Mesendoderm (in vitro differentiated cells): ENCODE data around the gene BTG1.

ENCODE experiments used
- DNase-seq: peaks from one replicate; pipeline ENCODE4 v3.0.0; 2013
- H2AK5ac ChIP-seq: 2 replicates; pipeline ENCODE4 v1.6.1; 2013; ENCODE audit warnings: low read length, inconsistent platforms
- H2BK120ac ChIP-seq: 2 replicates; pipeline ENCODE4 v1.6.1; 2013; ENCODE audit warnings: low read depth, mild to moderate bottlenecking, low read length, moderate library complexity, mixed read lengths
- H2BK15ac ChIP-seq: replicated peaks from 2 replicates; pipeline ENCODE4 v1.6.1; 2013; ENCODE audit warnings: low read depth, mild to moderate bottlenecking, moderate library complexity
- H2BK5ac ChIP-seq: 2 replicates; pipeline ENCODE4 v1.6.1; 2013; ENCODE audit warnings: low read length, inconsistent platforms
- H3K18ac ChIP-seq: 2 replicates; pipeline ENCODE4 v1.6.1; 2013; ENCODE audit warnings: mild to moderate bottlenecking, low read length, mixed read lengths
- H3K23ac ChIP-seq: one replicate; pipeline ENCODE4 v1.6.1; 2013; ENCODE audit warnings: low read length
- H3K27ac ChIP-seq: 2 replicates; pipeline ENCODE4 v1.5.1; 2013; ENCODE audit warnings: low read depth, mild to moderate bottlenecking, inconsistent platforms, low read length, moderate library complexity
- H3K27me3 ChIP-seq: 2 replicates; pipeline ENCODE4 v1.6.1; 2013; ENCODE audit warnings: low read length, control low read depth, mild to moderate bottlenecking, inconsistent platforms; ENCODE audit not compliant: insufficient read depth, poor library complexity
- H3K36me3 ChIP-seq: 2 replicates; pipeline ENCODE4 v1.6.1; 2013; ENCODE audit warnings: low read length, inconsistent platforms; ENCODE audit not compliant: control insufficient read depth, insufficient read depth
- H3K4ac ChIP-seq: one replicate; pipeline ENCODE4 v1.6.1; 2013; ENCODE audit warnings: low read depth, mild to moderate bottlenecking, low read length, moderate library complexity
- H3K4me1 ChIP-seq: 2 replicates; pipeline ENCODE4 v1.6.1; 2013; ENCODE audit warnings: low read depth, low read length, inconsistent platforms; ENCODE audit not compliant: control insufficient read depth
- H3K4me2 ChIP-seq: 2 replicates; pipeline ENCODE4 v1.6.1; 2013; ENCODE audit warnings: low read length
- H3K4me3 ChIP-seq: 2 replicates; pipeline ENCODE4 v1.5.1; 2013; ENCODE audit warnings: mild to moderate bottlenecking, low read length
- H3K56ac ChIP-seq: one replicate; pipeline ENCODE4 v1.6.1; 2013; ENCODE audit warnings: low read length
- H3K79me1 ChIP-seq: 2 replicates; pipeline ENCODE4 v1.6.1; 2013; ENCODE audit warnings: low read length, inconsistent platforms
- H3K79me2 ChIP-seq: 2 replicates; pipeline ENCODE4 v1.6.1; 2013; ENCODE audit warnings: mild to moderate bottlenecking, low read length; ENCODE audit not compliant: control insufficient read depth, insufficient read depth
- H3K9ac ChIP-seq: 2 replicates; pipeline ENCODE4 v1.6.1; 2013; ENCODE audit warnings: low read length, inconsistent platforms
- H4K5ac ChIP-seq: one replicate; pipeline ENCODE4 v1.6.1; 2013; ENCODE audit warnings: low read length
- H4K8ac ChIP-seq: one replicate; pipeline ENCODE4 v1.6.1; 2013; ENCODE audit warnings: low read depth, mild to moderate bottlenecking, control low read depth, low read length, moderate library complexity
- WGBS: extraction: QIAGEN DNeasy Blood & Tissue Kit; methylation state at CpG from one replicate; pipeline ENCODE4 v1.1.7; 2013; ENCODE audit warnings: low lambda C conversion rate, missing lambda C conversion rate; ENCODE audit not compliant: insufficient coverage; ENCODE audit errors: extremely low coverage; 5-methylcytosine and 5-hydroxymethylcytosine counted together

Gene BTG1

DNA sequence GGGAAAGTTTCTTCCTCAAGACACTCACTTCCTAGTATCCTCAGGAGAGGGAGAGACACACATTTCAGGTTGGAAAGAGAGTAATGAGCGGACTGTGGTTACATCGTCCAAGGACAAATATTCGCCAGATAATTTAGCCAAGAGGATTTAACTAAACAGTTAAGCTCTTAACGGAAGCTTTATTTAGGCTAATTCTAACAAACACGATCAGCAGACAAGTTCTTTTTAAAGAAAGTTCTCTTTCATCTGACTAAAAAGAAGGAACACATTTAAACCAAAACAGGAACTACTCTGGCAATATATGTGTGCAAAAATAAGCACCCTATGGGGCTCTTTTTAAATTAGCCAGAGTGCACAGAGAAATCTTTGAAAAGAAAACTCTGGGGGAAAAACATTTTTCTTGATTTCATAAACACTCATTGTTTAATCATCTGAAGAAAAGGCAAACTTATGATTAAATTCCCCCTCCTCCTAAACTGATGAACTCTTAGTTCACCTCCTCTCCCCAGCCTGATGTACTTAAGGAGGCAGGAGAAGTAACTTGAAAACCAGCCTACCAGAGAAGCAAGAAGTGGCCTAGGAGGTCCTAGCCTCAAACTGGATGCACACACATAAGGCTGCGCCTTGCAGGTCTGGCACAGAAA, 13.3 kb upstream of the BTG1 start:
- Histone ChIP-seq H3K27ac (no peak overlapping the region), H2BK15ac (no peak overlapping the region), H3K36me3 (no peaks in the 10 kb centered on the region), H3K18ac (no peak overlapping the region), H3K79me2 (no peaks in the 10 kb centered on the region), H2BK5ac (no peak overlapping the region), H3K23ac (no peak overlapping the region), H3K79me1 (no peaks in the 10 kb centered on the region), H2AK5ac (no peak overlapping the region), H3K4me3 (no peak overlapping the region), H3K4ac (no peak overlapping the region), H3K27me3 (no peaks in the 10 kb centered on the region), H4K5ac (no peak overlapping the region), H3K4me1 (no peaks in the 10 kb centered on the region), H3K9ac (no peak overlapping the region), H3K56ac (no peak overlapping the region), H2BK120ac (no peak overlapping the region), H4K8ac (no peak overlapping the region), H3K4me2 (no peak overlapping the region)
- no CpG with 5 or more reads among the region's 6 CpGs for WGBS
- no peak for DNase-seq

DNA sequence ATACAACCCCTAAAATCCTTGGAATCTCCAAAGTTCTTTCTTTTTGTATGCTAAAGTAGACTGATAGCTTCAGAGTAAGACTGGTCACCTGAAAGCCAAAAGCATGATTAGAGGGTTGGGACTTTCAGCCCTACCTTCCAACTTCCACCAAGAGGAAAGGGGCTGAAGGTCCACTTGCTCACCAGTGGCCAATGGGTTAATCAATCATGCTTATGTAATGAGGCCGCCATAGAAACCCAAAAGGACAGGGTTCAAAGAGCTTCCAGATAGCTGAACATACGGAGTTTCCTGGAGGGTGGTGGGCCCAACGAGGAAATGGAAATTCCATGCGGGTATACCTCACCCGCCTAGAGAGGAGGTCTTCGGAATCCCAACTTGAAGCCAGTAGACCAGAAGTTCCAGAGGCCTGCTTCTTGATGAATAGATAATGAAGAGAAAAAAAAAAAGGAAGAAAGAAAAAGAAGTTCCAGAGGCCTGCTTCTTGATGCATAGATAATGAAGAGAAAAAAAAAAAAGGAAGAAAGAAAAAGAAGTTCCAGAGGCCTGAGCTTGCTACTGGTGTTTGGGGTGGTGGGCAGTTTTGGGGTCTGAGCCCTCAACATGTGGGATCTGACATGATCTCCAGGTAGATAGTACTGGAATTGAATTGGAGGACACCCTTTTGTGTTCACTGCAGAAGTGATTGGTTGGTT, 11.2 kb upstream of the BTG1 start:
- Histone ChIP-seq H4K8ac (no peak overlapping the region), H3K27ac (no peak overlapping the region), H2AK5ac (no peak overlapping the region), H3K56ac (no peak overlapping the region), H3K79me2 (no peaks in the 10 kb centered on the region), H2BK120ac (no peak overlapping the region), H3K36me3 (no peaks in the 10 kb centered on the region), H2BK15ac (no peak overlapping the region), H3K23ac (no peak overlapping the region), H3K4me2 (no peak overlapping the region), H3K27me3 (no peaks in the 10 kb centered on the region), H3K4me3 (no peak overlapping the region), H3K18ac (no peak overlapping the region), H3K79me1 (no peaks in the 10 kb centered on the region), H2BK5ac (no peak overlapping the region), H3K9ac (no peak overlapping the region), H3K4ac (no peak overlapping the region), H3K4me1 (no peaks in the 10 kb centered on the region), H4K5ac (no peak overlapping the region)
- no peak for DNase-seq
- WGBS: no CpG with 5 or more reads among the region's 6 CpGs

DNA sequence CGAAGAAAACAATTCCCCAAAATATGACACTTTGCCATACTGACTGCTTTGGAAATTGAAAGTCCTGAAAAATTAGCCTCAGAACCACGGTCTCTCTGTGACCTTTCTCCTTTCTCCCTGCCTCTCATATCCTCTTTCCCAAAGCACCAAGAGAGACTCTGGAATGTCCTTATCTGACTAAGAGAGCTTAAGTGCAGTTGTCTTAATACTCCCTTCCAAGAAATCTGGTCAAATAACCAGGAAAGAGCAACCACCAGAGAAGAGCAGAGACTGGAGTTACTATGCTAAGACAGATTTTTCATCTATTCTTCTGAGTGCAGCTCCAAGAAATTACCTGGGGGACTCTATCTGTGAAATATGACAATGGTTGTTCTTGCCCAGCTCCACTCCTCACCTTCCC, 10.5 kb upstream of the BTG1 start:
- Histone ChIP-seq H3K36me3 (no peaks in the 10 kb centered on the region), H4K5ac (no peak overlapping the region), H4K8ac (no peak overlapping the region), H2BK120ac (no peak overlapping the region), H3K79me2 (no peaks in the 10 kb centered on the region), H3K4ac (no peak overlapping the region), H3K23ac (no peak overlapping the region), H3K4me1 (no peaks in the 10 kb centered on the region), H3K27ac (no peak overlapping the region), H3K4me2 (no peak overlapping the region), H3K18ac (no peak overlapping the region), H2BK5ac (no peak overlapping the region), H3K9ac (no peak overlapping the region), H2BK15ac (no peak overlapping the region), H3K79me1 (no peaks in the 10 kb centered on the region), H3K4me3 (no peak overlapping the region), H3K27me3 (no peaks in the 10 kb centered on the region), H3K56ac (no peak overlapping the region), H2AK5ac (no peak overlapping the region)
- DNase-seq: no peak
- WGBS: no CpG with 5 or more reads among the region's 2 CpGs

DNA sequence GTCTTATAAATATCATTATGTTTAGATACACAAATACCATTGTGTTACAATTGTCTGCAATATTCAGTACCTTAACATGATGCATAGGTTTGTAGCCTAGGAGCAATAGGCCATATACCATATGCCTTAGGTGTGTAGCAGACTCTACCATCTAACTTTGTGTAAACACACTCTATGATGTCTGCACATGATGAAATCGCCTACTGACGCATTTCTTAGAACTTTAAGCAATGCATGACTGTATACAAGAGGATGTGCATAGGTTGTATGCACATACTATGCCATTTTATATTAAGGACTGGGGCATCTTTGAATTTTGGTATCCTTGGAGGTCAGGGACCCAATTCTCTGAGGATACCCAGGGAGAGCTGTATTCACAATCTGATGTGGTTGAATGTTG, 10.1 kb upstream of the BTG1 start:
- no peak for DNase-seq
- no peak overlapping the region for H2AK5ac ChIP-seq
- no peaks in the 10 kb centered on the region for H3K27me3 ChIP-seq
- no peak overlapping the region for H2BK15ac ChIP-seq
- H3K36me3 ChIP-seq: no peaks in the 10 kb centered on the region
- H2BK5ac ChIP-seq: no peak overlapping the region
- H3K4me2 ChIP-seq: no peak overlapping the region
- no peak overlapping the region for H3K9ac ChIP-seq
- no peak overlapping the region for H3K27ac ChIP-seq
- no peak overlapping the region for H2BK120ac ChIP-seq
- no peak overlapping the region for H3K4me3 ChIP-seq
- no peaks in the 10 kb centered on the region for H3K4me1 ChIP-seq
- H4K5ac ChIP-seq: no peak overlapping the region
- no peaks in the 10 kb centered on the region for H3K79me2 ChIP-seq
- no peak overlapping the region for H4K8ac ChIP-seq
- H3K18ac ChIP-seq: no peak overlapping the region
- H3K4ac ChIP-seq: no peak overlapping the region
- H3K79me1 ChIP-seq: no peaks in the 10 kb centered on the region
- no peak overlapping the region for H3K23ac ChIP-seq
- no CpG with 5 or more reads among the region's 2 CpGs for WGBS
- no peak overlapping the region for H3K56ac ChIP-seq

DNA sequence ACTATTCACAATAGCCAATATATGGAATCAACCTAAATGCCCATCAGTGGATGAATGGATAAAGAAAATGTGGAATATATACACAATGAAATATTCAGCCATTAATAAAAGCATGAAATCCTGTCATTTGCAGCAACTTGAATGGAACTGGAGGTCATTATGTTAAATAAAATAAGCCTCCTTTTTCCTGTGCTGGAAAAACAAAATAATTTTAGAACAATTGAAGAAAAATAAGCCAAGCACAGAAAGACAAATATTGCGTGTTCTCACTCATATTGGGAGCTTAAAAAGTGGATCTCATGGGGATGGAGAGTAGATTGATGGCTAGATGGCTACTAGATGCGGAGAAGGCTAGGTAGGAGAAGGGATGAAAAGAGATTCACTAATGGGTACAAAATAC, 6.3 kb upstream of the BTG1 start:
- DNase-seq: no peak
- Histone ChIP-seq H3K18ac (no peak overlapping the region), H3K4ac (no peak overlapping the region), H3K4me3 (no peak overlapping the region), H3K23ac (no peak overlapping the region), H3K4me2 (no peak overlapping the region), H3K4me1 (no peaks in the 10 kb centered on the region), H3K27ac (no peak overlapping the region), H2BK5ac (no peak overlapping the region), H2BK15ac (no peak overlapping the region), H4K8ac (no peak overlapping the region), H3K36me3 (no peaks in the 10 kb centered on the region), H3K56ac (no peak overlapping the region), H3K79me1 (no peaks in the 10 kb centered on the region), H4K5ac (no peak overlapping the region), H2BK120ac (no peak overlapping the region), H3K27me3 (no peaks in the 10 kb centered on the region), H3K9ac (no peak overlapping the region), H3K79me2 (no peaks in the 10 kb centered on the region), H2AK5ac (no peak overlapping the region)
- no CpG with 5 or more reads among the region's 2 CpGs for whole genome bisulfite sequencing

DNA sequence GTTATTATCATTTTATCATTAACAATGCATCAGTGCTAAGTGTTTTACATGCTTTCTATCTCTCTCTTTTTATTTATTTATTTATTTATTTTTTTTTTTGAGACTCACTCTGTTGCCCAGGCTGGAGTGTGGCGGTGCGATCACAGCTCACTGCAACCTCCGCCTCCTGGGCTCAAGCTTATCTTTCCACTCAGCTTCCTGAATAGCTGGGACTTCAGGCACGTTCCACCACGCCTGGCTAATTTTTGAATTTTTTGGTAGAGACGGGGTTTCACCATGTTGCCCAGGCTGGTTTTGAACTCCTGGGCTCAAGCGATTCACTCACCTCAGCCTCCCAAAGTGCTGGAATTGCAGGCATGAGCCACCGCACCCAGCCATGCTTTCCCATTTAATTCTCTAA, 3.9 kb upstream of the BTG1 start:
- no peak overlapping the region for H4K8ac ChIP-seq
- no peaks in the 10 kb centered on the region for H3K4me1 ChIP-seq
- no peak overlapping the region for H4K5ac ChIP-seq
- no peak overlapping the region for H3K56ac ChIP-seq
- H2BK15ac ChIP-seq: no peak overlapping the region
- no peaks in the 10 kb centered on the region for H3K79me1 ChIP-seq
- no peak overlapping the region for H3K18ac ChIP-seq
- no peak overlapping the region for H3K4me3 ChIP-seq
- no peak overlapping the region for H3K27ac ChIP-seq
- no peaks in the 10 kb centered on the region for H3K27me3 ChIP-seq
- no peak for DNase-seq
- H3K4me2 ChIP-seq: no peak overlapping the region
- WGBS: no CpG with 5 or more reads among the region's 8 CpGs
- H2AK5ac ChIP-seq: no peak overlapping the region
- H3K4ac ChIP-seq: no peak overlapping the region
- H2BK120ac ChIP-seq: no peak overlapping the region
- H2BK5ac ChIP-seq: no peak overlapping the region
- H3K36me3 ChIP-seq: no peaks in the 10 kb centered on the region
- H3K9ac ChIP-seq: no peak overlapping the region
- H3K23ac ChIP-seq: no peak overlapping the region
- H3K79me2 ChIP-seq: peaks cover 7% of the 10 kb centered on the region
